Transverse colon (tissue), 4 donors: ENCODE results near the gene PTK7. TPM values are rescaled to one million over a fixed set of nuclear protein-coding genes. Genes with fewer than 3 reads are reported as not detected.

Experiments used
- DNase-seq: peaks from one replicate; pipeline ENCODE4 v3.0.0-alpha.2; 2019
- H3K27ac ChIP-seq, 4 donors: fragments of 200-600 bp; sonication (generic); 2 replicates each; pipeline ENCODE4 v1.5.1; 2016 to 2018; ENCODE audit warnings: inconsistent platforms in 4 of 4
- H3K27me3 ChIP-seq: fragments of 200-600 bp; sonication (generic); 2 replicates; pipeline ENCODE4 v1.5.1; 2017; ENCODE audit warnings: inconsistent platforms
- H3K36me3 ChIP-seq, 4 donors: fragments of 200-600 bp; sonication (generic); 2 replicates each; pipeline ENCODE4 v1.5.1; 2017 to 2019; ENCODE audit warnings: inconsistent platforms in 4 of 4
- H3K4me1 ChIP-seq, 4 donors: fragments of 200-600 bp; sonication (generic); 2 replicates each; pipeline ENCODE4 v1.5.1; 2017 to 2020; ENCODE audit warnings: inconsistent platforms in 4 of 4
- H3K4me3 ChIP-seq, 4 donors: fragments of 200-600 bp; sonication (generic); 1 replicate in 1 of 4; 2 replicates in 3 of 4; pipeline versions ENCODE4 v1.5.1 to v1.6.1; 2017 to 2019; ENCODE audit warnings: inconsistent platforms in 4 of 4
- H3K9me3 ChIP-seq, 2 donors: fragments of 200-600 bp; sonication (generic); 2 replicates each; pipeline ENCODE4 v1.5.1; 2017 to 2019; ENCODE audit warnings: inconsistent platforms in 2 of 2
- CTCF ChIP-seq, 5 experiments: fragments of 200-600 bp in 3 of 5; fragments of 450-650 bp in 2 of 5; sonication (generic) in 3 of 5; IDR thresholded peaks; 1 replicate in 2 of 5; 2 replicates in 3 of 5; pipeline ENCODE4 v1.5.1; 2016 to 2017; ENCODE audit warnings: antibody characterized with exemption in 5 of 5, inconsistent platforms in 3 of 5, mild to moderate bottlenecking in 2 of 5, moderate library complexity in 1 of 5
- EP300 ChIP-seq: sonication (generic); formaldehyde crosslinking; IDR thresholded peaks from one replicate; pipeline ENCODE4 v1.6.1; 2017; ENCODE audit warnings: antibody characterized with exemption, low read depth
- POLR2A ChIP-seq: fragments of 450-650 bp; IDR thresholded peaks from one replicate; pipeline ENCODE4 v1.6.1; 2016; ENCODE audit warnings: antibody characterized with exemption, mild to moderate bottlenecking, moderate library complexity
- POLR2AphosphoS5 ChIP-seq, 3 donors: sonication (generic); formaldehyde crosslinking; IDR thresholded peaks; one replicate each; pipeline ENCODE4 v1.6.1; 2016; ENCODE audit warnings: antibody characterized with exemption in 3 of 3
- WGBS, 2 donors: methylation state at CpG; one replicate each; pipeline ENCODE4 v1.1.5; 2018; ENCODE audit warnings: low coverage in 1 of 2; 5-methylcytosine and 5-hydroxymethylcytosine counted together
- in situ Hi-C, 4 donors: fragments of 200-750 bp; cut with MboI; loops; one replicate each; pipeline versions ENCODE4 v1.15.0 to v1.15.1; 2017; ENCODE audit warnings: low sequenced_read_pairs in 3 of 4, low pct_ligation_motif_present in 1 of 4, low pct_unique_long_range_greater_than_20kb in 1 of 4
- intact Hi-C: fragments of 100-400 bp; cut with DNase I; formaldehyde crosslinking; loops from one replicate; pipeline ENCODE4 v1.15.1; 2023; ENCODE audit warnings: low total_unique reads
- total RNA-seq, 4 donors: library from RNA; depleted of rRNA; stranded (reverse); fragments of >200 nt; gene quantifications; one replicate each; pipeline ENCODE4 v1.1.0, GENCODE V29; 2016

PTK7 gene
- total RNA-seq, 4 donors from 2014 or later, result 2.2 to 34.6 (median 6.0) TPM

DNA sequence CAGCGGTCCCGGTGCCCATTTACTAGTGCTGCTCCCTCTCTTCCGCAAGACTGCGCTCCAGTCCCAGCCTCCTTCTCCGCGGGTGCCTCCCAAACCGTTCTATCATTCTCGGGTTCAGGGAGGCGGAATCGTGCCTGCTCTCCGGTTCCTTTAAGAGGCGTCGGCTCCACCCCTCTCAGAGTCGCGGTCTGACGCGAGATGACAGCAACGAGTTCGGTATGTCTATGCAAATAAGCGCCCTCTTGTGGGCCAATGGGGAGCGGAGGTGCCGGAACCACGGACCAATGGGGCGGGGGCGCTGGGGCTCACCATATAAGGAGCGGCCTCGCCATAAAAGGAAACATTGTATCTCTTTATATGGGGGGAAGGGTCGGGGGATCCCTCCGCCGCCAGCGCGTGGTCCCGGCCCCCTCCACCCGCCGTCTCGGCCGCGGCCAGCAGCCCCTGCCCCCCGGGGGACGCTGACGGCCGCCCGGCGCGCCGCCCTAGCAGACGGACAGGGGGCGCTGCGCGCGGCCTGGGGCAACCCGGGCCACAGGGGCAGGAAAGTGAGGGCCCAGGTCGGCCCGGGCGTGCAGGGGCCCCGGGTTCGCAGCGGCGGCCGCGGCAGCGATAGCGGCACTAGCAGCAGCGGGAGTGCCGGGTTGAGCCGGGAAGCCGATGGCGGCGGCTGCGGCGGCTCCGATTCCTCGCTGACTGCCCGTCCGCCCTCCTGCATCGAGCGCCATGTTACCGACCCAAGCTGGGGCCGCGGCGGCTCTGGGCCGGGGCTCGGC is 95.0 kb downstream of the PTK7 start, which contains the start of gene SRF:
TSS of gene SRF (plus strand) at position 339 of the 776 bp plus-strand sequence. CDS start at position 727, 388 bp downstream.
- Histone ChIP-seq H3K4me1 (peaks cover 14 to 36% (median 33%) of the 10 kb centered on the region in 4 donors), H3K9me3 (no peaks in the 10 kb centered on the region), H3K27me3 (no peaks in the 10 kb centered on the region), H3K36me3 (peaks cover 0 to 5% (median 0%) of the 10 kb centered on the region in 4 donors), H3K4me3 (peak within 1 kb of the TSS; percentile 63 to 98 (median 94)), H3K27ac (peak within 1 kb of the TSS; percentile 95 to 99 (median 97))
- TF ChIP-seq POLR2A (peak; percentile 56), EP300 (no peak), POLR2AphosphoS5 (IDR thresholded peaks at IDR 0.05) (peak; percentile 69 to 80 (median 74)), CTCF (IDR thresholded peaks at IDR 0.05) (peak; percentile 22 to 66 (median 46))
- in situ Hi-C loops, result loop anchor here in 1 of 4 donors (25.0 kb wide), 1 partner anchor 509 kb away; no protein-coding TSS in a partner anchor
- intact Hi-C loops, result no loop called here
- 1% methylated on average over 71 of the region's 83 CpGs; no CpG with 5 or more reads in 1 of the 2 donors for WGBS, 2 donors
- peak; percentile 100 for DNase-seq

GRCh38 chr6:43171707-43172103 is 95.6 kb downstream of the PTK7 start:
- no peaks in the 10 kb centered on the region for H3K9me3 ChIP-seq
- H3K27me3 ChIP-seq, result no peaks in the 10 kb centered on the region
- peak overlapping the region; percentile 95 to 99 (median 97) for H3K27ac ChIP-seq
- H3K4me1 ChIP-seq, result peaks cover 14 to 36% (median 33%) of the 10 kb centered on the region in 4 donors
- peaks cover 0 to 10% (median 0%) of the 10 kb centered on the region in 4 donors for H3K36me3 ChIP-seq
- intact Hi-C loops (no loop called here), in situ Hi-C loops (loop anchor here in 1 of 4 donors (25.0 kb wide), 1 partner anchor 509 kb away; no protein-coding TSS in a partner anchor)
- peak overlapping the region; percentile 63 to 98 (median 94) for H3K4me3 ChIP-seq
- peak; percentile 22 for DNase-seq
- TF ChIP-seq POLR2AphosphoS5 (IDR thresholded peaks at IDR 0.05) (no peak), CTCF (IDR thresholded peaks at IDR 0.05) (no peak), EP300 (no peak), POLR2A (no peak)
- 1% methylated on average over 32 of the region's 57 CpGs; no CpG with 5 or more reads in 1 of the 2 donors for WGBS, 2 donors

DNA sequence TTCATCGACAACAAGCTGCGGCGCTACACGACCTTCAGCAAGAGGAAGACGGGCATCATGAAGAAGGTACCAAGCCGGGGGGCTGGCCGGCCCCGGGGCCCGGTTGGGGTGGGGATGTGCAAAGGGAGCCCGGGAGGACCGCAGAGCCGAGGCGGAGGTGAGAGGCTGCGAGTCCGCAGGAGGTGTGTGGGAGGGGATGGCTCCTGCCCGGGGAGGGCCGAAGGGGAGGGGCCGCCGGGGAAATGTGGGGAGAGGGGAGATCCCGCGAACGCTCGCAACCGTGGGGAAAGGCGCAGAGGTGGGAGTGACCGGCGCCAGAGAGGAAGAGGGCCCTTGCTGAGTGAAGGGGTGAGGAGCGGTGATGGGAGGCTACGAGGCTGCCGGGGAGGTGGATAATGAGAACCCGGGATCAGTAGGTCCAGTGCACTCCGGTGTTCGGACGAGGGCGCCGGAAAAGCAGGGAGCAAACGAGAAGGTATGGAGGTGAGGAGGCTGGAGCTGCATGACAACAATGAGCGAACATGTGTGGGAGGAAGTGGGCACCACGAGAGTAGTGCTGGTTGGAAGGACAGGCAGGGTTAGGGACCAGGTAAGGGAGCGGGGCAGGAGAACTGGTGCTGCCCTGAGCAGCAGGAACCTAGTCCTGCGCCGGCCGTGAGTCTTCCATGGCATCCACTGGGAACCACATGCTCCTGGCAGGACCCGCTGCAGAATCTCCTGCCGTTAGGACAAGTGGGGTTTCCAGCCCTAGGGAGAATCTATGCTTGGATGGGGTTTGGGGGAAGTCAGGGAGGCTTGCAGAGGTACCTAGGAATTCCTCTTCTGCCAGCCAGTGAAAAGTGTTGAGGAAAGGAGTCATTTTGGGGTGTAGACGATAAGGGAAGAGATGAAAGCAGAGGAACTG is 96.2 kb downstream of the PTK7 start:
- peak overlapping the region; percentile 95 to 99 (median 97) for H3K27ac ChIP-seq
- in situ Hi-C loops, result loop anchor here in 1 of 4 donors (25.0 kb wide), 1 partner anchor 510 kb away; no protein-coding TSS in a partner anchor
- H3K36me3 ChIP-seq, result peaks cover 0 to 11% (median 0%) of the 10 kb centered on the region in 4 donors
- TF ChIP-seq POLR2A (peak; percentile 42), EP300 (no peak)
- no peaks in the 10 kb centered on the region for H3K9me3 ChIP-seq
- peak; percentile 62 for DNase-seq
- 2% methylated on average over 22 to 46 of the region's 46 CpGs for WGBS, 2 donors
- H3K27me3 ChIP-seq, result no peaks in the 10 kb centered on the region
- peak overlapping the region; percentile 63 to 98 (median 94) for H3K4me3 ChIP-seq
- intact Hi-C loops, result no loop called here
- peaks cover 14 to 36% (median 33%) of the 10 kb centered on the region in 4 donors for H3K4me1 ChIP-seq

GRCh38 chr6:43173591-43174262 is 97.6 kb downstream of the PTK7 start:
- H3K4me1 ChIP-seq, result peaks cover 14 to 36% (median 33%) of the 10 kb centered on the region in 4 donors
- H3K4me3 ChIP-seq, result peak overlapping the region in 3 of 4 donors; percentile 20 to 93 (median 44)
- H3K36me3 ChIP-seq, result peaks cover 0 to 17% (median 3%) of the 10 kb centered on the region in 4 donors
- DNase-seq, result no peak
- in situ Hi-C loops (loop anchor here in 1 of 4 donors (25.0 kb wide), 1 partner anchor 511 kb away; no protein-coding TSS in a partner anchor), intact Hi-C loops (no loop called here)
- TF ChIP-seq CTCF (IDR thresholded peaks at IDR 0.05), result no peak
- 34% methylated on average over 11 of the region's 11 CpGs; no CpG with 5 or more reads in 1 of the 2 donors for WGBS, 2 donors
- H3K9me3 ChIP-seq, result no peaks in the 10 kb centered on the region
- H3K27me3 ChIP-seq, result no peaks in the 10 kb centered on the region
- H3K27ac ChIP-seq, result peak overlapping the region; percentile 95 to 99 (median 97)
